ENCODE results near the gene IL6ST. TPM values are rescaled to one million over a fixed set of nuclear protein-coding genes. Genes with fewer than 3 reads are reported as not detected.
"Not testable (repeated sequence)": the region's sequence is repeated elsewhere in the genome, so short reads cannot be mapped to it uniquely, and the experiment has no call there.

The IL6ST gene
- total and polyA plus RNA-seq, 9 donors = 45.9 to 406 (median 169) TPM

GRCh38 chr5:55991768-55992486, 2.8 kb downstream of the IL6ST start:
- DNase-seq = no peak
- intact Hi-C loops (cut with DNase I) = loop anchor here in 2 of 4 donors (10.0 kb wide), 2 partner anchors 83 to 133 kb away; no protein-coding TSS in a partner anchor
- no peaks in the 10 kb centered on the region for H3K36me3 ChIP-seq
- H3K9me3 ChIP-seq = no peaks in the 10 kb centered on the region
- no peaks in the 10 kb centered on the region for H3K27me3 ChIP-seq
- peaks cover 3% of the 10 kb centered on the region for H3K4me1 ChIP-seq (ENCODE audit: insufficient read depth)
- no peak overlapping the region for H3K27ac ChIP-seq
- peak overlapping the region; percentile 77 for H3K4me3 ChIP-seq
- no peak for TF ChIP-seq EP300 (IDR thresholded peaks at IDR 0.05)
- TF ChIP-seq POLR2A (IDR thresholded peaks at IDR 0.05) = no peak
- WGBS, 3 donors = 60 to 68% (median 68%) methylated on average over 5 of the region's 5 CpGs

- not testable (repeated sequence) for H3K9me3 ChIP-seq; H3K27me3 ChIP-seq; DNase-seq; H3K4me3 ChIP-seq; H3K36me3 ChIP-seq; H3K4me1 ChIP-seq (ENCODE audit: insufficient read depth); H3K27ac ChIP-seq
- WGBS, 3 donors = 88 to 95% (median 89%) methylated on average over 4 of the region's 4 CpGs
- intact Hi-C loops (cut with DNase I) = loop anchor here in 2 of 4 donors (10.0 kb wide), 2 partner anchors 84 to 134 kb away; no protein-coding TSS in a partner anchor
Observed at GRCh38 chr5:55990895-55991294, 3.9 kb downstream of the IL6ST start.

GRCh38 chr5:55989860-55990259, 4.9 kb downstream of the IL6ST start:
- H3K27me3 ChIP-seq = no peaks in the 10 kb centered on the region
- H3K36me3 ChIP-seq = no peaks in the 10 kb centered on the region
- intact Hi-C loops (cut with DNase I) = loop anchor here in 3 of 4 donors (10.0 kb wide), 3 partner anchors 85 to 215 kb away; no protein-coding TSS in a partner anchor
- TF ChIP-seq EP300 (IDR thresholded peaks at IDR 0.05) (no peak), CTCF (IDR thresholded peaks at IDR 0.05) (no peak), POLR2A (IDR thresholded peaks at IDR 0.05) (no peak)
- no peaks in the 10 kb centered on the region for H3K9me3 ChIP-seq
- no peak for DNase-seq
- H3K4me1 ChIP-seq (ENCODE audit: insufficient read depth) = peaks cover 3% of the 10 kb centered on the region
- WGBS, 3 donors = 74 to 86% (median 83%) methylated on average over 1 of the region's 1 CpG
- no peak overlapping the region for H3K4me3 ChIP-seq
- no peak overlapping the region for H3K27ac ChIP-seq

GRCh38 chr5:55988979-55989638, 5.7 kb downstream of the IL6ST start:
- TF ChIP-seq CTCF (IDR thresholded peaks at IDR 0.05) = no peak
- TF ChIP-seq POLR2A (IDR thresholded peaks at IDR 0.05) = no peak
- no peak for TF ChIP-seq EP300 (IDR thresholded peaks at IDR 0.05)
- peaks cover 3% of the 10 kb centered on the region for H3K4me1 ChIP-seq (ENCODE audit: insufficient read depth)
- H3K9me3 ChIP-seq = no peaks in the 10 kb centered on the region
- 53 to 78% (median 74%) methylated on average over 4 of the region's 4 CpGs for WGBS, 3 donors
- no peaks in the 10 kb centered on the region for H3K27me3 ChIP-seq
- H3K4me3 ChIP-seq = no peak overlapping the region
- H3K36me3 ChIP-seq = no peaks in the 10 kb centered on the region
- H3K27ac ChIP-seq = no peak overlapping the region
- intact Hi-C loops (cut with DNase I) = loop anchor here in 1 of 4 donors (10.0 kb wide), 1 partner anchor 216 kb away; no protein-coding TSS in a partner anchor
- DNase-seq = no peak

GRCh38 chr5:55988428-55988827, 6.3 kb downstream of the IL6ST start:
- WGBS, 3 donors = 97 to 100% (median 98%) methylated on average over 10 of the region's 10 CpGs
- intact Hi-C loops (cut with DNase I) = loop anchor here in 1 of 4 donors (10.0 kb wide), 1 partner anchor 216 kb away; no protein-coding TSS in a partner anchor
- not testable (repeated sequence) for H3K4me1 ChIP-seq (ENCODE audit: insufficient read depth); H3K27ac ChIP-seq; H3K4me3 ChIP-seq; H3K36me3 ChIP-seq; H3K27me3 ChIP-seq; DNase-seq; H3K9me3 ChIP-seq
